Measurements from ENCODE around the gene C11orf52.

Gene C11orf52

GRCh38 chr11:111921541-111922230, 3.0 kb downstream of the C11orf52 start:
- no peak overlapping the region for H3K4me2 ChIP-seq (ENCODE audit: low read depth, low read length)
- H3K36me3 ChIP-seq (replicated peaks; ENCODE audit: insufficient read depth, low read length), result no peaks in the 10 kb centered on the region
- no peaks in the 10 kb centered on the region for H3K9me2 ChIP-seq (replicated peaks; ENCODE audit: insufficient read depth, low read length)
- peaks cover 7% of the 10 kb centered on the region for H3F3A ChIP-seq (ENCODE audit: insufficient read depth, low read length)
- H3K27me3 ChIP-seq (replicated peaks; ENCODE audit: insufficient read depth, low read length), result no peaks in the 10 kb centered on the region
- no peak overlapping the region for H3K9ac ChIP-seq (ENCODE audit: low read length)
- no peak for TF ChIP-seq EZH2 (optimal IDR thresholded peaks at IDR 0.05; ENCODE audit: low read depth, low read length)
- no peak overlapping the region for H3K27ac ChIP-seq (ENCODE audit: low read length)
- peaks cover 6% of the 10 kb centered on the region for H3K4me1 ChIP-seq (ENCODE audit: low read length)
- no peak overlapping the region for H3K4me3 ChIP-seq (ENCODE audit: low read length)
- no peaks in the 10 kb centered on the region for H4K20me1 ChIP-seq (ENCODE audit: insufficient read depth, low read length)
- no peak overlapping the region for H2AFZ ChIP-seq (ENCODE audit: low read length)
- H3K9me3 ChIP-seq (replicated peaks; ENCODE audit: insufficient read depth, low read length), result no peaks in the 10 kb centered on the region
- H3K79me2 ChIP-seq (ENCODE audit: low read length), result no peaks in the 10 kb centered on the region
- no peak for DNase-seq

GRCh38 chr11:111922803-111923202, 4.1 kb downstream of the C11orf52 start:
- Histone ChIP-seq H3K9me2 (replicated peaks; ENCODE audit: insufficient read depth, low read length) (no peaks in the 10 kb centered on the region), H3K9ac (ENCODE audit: low read length) (no peak overlapping the region), H3K4me2 (ENCODE audit: low read depth, low read length) (no peak overlapping the region), H3K27me3 (replicated peaks; ENCODE audit: insufficient read depth, low read length) (no peaks in the 10 kb centered on the region), H3K4me1 (ENCODE audit: low read length) (peaks cover 6% of the 10 kb centered on the region), H4K20me1 (ENCODE audit: insufficient read depth, low read length) (no peaks in the 10 kb centered on the region), H3F3A (ENCODE audit: insufficient read depth, low read length) (peaks cover 7% of the 10 kb centered on the region), H3K9me3 (replicated peaks; ENCODE audit: insufficient read depth, low read length) (no peaks in the 10 kb centered on the region), H3K4me3 (ENCODE audit: low read length) (no peak overlapping the region), H3K36me3 (replicated peaks; ENCODE audit: insufficient read depth, low read length) (no peaks in the 10 kb centered on the region), H3K79me2 (ENCODE audit: low read length) (no peaks in the 10 kb centered on the region), H2AFZ (ENCODE audit: low read length) (no peak overlapping the region), H3K27ac (ENCODE audit: low read length) (no peak overlapping the region)
- no peak for DNase-seq
- TF ChIP-seq EZH2 (optimal IDR thresholded peaks at IDR 0.05; ENCODE audit: low read depth, low read length), result no peak
- no peak for TF ChIP-seq EZH2phosphoT487 (IDR thresholded peaks at IDR 0.05; ENCODE audit: low read length)
- no peak for TF ChIP-seq CTCF (IDR thresholded peaks at IDR 0.05; ENCODE audit: low read length)

- H3K4me2 ChIP-seq (ENCODE audit: low read depth, low read length), result no peak overlapping the region
- no peaks in the 10 kb centered on the region for H3K9me3 ChIP-seq (replicated peaks; ENCODE audit: insufficient read depth, low read length)
- H3K9me2 ChIP-seq (replicated peaks; ENCODE audit: insufficient read depth, low read length), result no peaks in the 10 kb centered on the region
- H4K20me1 ChIP-seq (ENCODE audit: insufficient read depth, low read length), result no peaks in the 10 kb centered on the region
- H3K27ac ChIP-seq (ENCODE audit: low read length), result no peak overlapping the region
- TF ChIP-seq EZH2 (optimal IDR thresholded peaks at IDR 0.05; ENCODE audit: low read depth, low read length) (no peak), CTCF (IDR thresholded peaks at IDR 0.05; ENCODE audit: low read length) (no peak), EZH2phosphoT487 (IDR thresholded peaks at IDR 0.05; ENCODE audit: low read length) (no peak)
- no peaks in the 10 kb centered on the region for H3K36me3 ChIP-seq (replicated peaks; ENCODE audit: insufficient read depth, low read length)
- no peaks in the 10 kb centered on the region for H3K79me2 ChIP-seq (ENCODE audit: low read length)
- no peak for DNase-seq
- no peak overlapping the region for H3K9ac ChIP-seq (ENCODE audit: low read length)
- H3F3A ChIP-seq (ENCODE audit: insufficient read depth, low read length), result peaks cover 7% of the 10 kb centered on the region
- no peak overlapping the region for H2AFZ ChIP-seq (ENCODE audit: low read length)
- no peak overlapping the region for H3K4me3 ChIP-seq (ENCODE audit: low read length)
- no peaks in the 10 kb centered on the region for H3K27me3 ChIP-seq (replicated peaks; ENCODE audit: insufficient read depth, low read length)
- peaks cover 6% of the 10 kb centered on the region for H3K4me1 ChIP-seq (ENCODE audit: low read length)
Measured at GRCh38 chr11:111923351-111923788, 4.7 kb downstream of the C11orf52 start.

GRCh38 chr11:111923951-111924350, 5.2 kb downstream of the C11orf52 start:
- H2AFZ ChIP-seq (ENCODE audit: low read length), result no peak overlapping the region

More at GRCh38 chr11:111923951-111924350, 5.2 kb downstream of the C11orf52 start:
- Histone ChIP-seq H3K9me3 (replicated peaks; ENCODE audit: insufficient read depth, low read length) (no peaks in the 10 kb centered on the region), H3K4me2 (ENCODE audit: low read depth, low read length) (no peak overlapping the region), H3K9me2 (replicated peaks; ENCODE audit: insufficient read depth, low read length) (no peaks in the 10 kb centered on the region), H3F3A (ENCODE audit: insufficient read depth, low read length) (peaks cover 7% of the 10 kb centered on the region; the same call in 1 of the 2 replicates), H3K4me1 (ENCODE audit: low read length) (peaks cover 6% of the 10 kb centered on the region), H3K36me3 (replicated peaks; ENCODE audit: insufficient read depth, low read length) (no peaks in the 10 kb centered on the region), H3K4me3 (ENCODE audit: low read length) (no peak overlapping the region), H3K27me3 (replicated peaks; ENCODE audit: insufficient read depth, low read length) (no peaks in the 10 kb centered on the region), H3K27ac (ENCODE audit: low read length) (no peak overlapping the region), H4K20me1 (ENCODE audit: insufficient read depth, low read length) (no peaks in the 10 kb centered on the region), H3K79me2 (ENCODE audit: low read length) (no peaks in the 10 kb centered on the region), H3K9ac (ENCODE audit: low read length) (no peak overlapping the region)
- TF ChIP-seq EZH2phosphoT487 (IDR thresholded peaks at IDR 0.05; ENCODE audit: low read length) (no peak), CTCF (IDR thresholded peaks at IDR 0.05; ENCODE audit: low read length) (no peak), EZH2 (optimal IDR thresholded peaks at IDR 0.05; ENCODE audit: low read depth, low read length) (no peak)
- DNase-seq, result no peak

Measured in MM.1S (cell line).